Stimulated activated effector memory CD8-positive, alpha-beta T cell treated with anti-CD3 and anti-CD28 coated beads, Interleukin-12 subunit alpha, Interleukin-12 subunit beta, amount 100 ng/mL, for 72 hours (primary cell): ENCODE results near the gene TBCE.
A peak's percentile ranks its signal among the peaks of the same experiment; 100 is the strongest.
"Not testable (repeated sequence)": the region's sequence is repeated elsewhere in the genome, so short reads cannot be mapped to it uniquely, and the experiment has no call there.

ENCODE experiments used
- ATAC-seq: fragments of 150-1000 bp; cut with Tn5 transposase; 2 replicates; pipeline ENCODE4 v1.10.0; 2021
- DNase-seq, 2 donors: peaks; one replicate each; pipeline ENCODE4 v3.0.0; 2021 to 2022; ENCODE audit warnings: low spot score in 2 of 2
- H3K27ac Mint-ChIP-seq: one replicate; pipeline ENCODE4 v1.8.0; 2022; ENCODE audit warnings: mild to moderate bottlenecking, mixed read lengths
- H3K36me3 Mint-ChIP-seq: one replicate; pipeline ENCODE4 v1.8.0; 2022; ENCODE audit warnings: mild to moderate bottlenecking, mixed read lengths
- H3K4me1 Mint-ChIP-seq: one replicate; pipeline ENCODE4 v1.8.0; 2022; ENCODE audit warnings: mixed read lengths
- H3K4me3 Mint-ChIP-seq: one replicate; pipeline ENCODE4 v1.8.0; 2022; ENCODE audit warnings: mild to moderate bottlenecking, mixed read lengths
- H3K9me3 Mint-ChIP-seq: one replicate; pipeline ENCODE4 v1.8.0; 2022; ENCODE audit warnings: mixed read lengths

The TBCE gene

GRCh38 chr1:235448616-235449015, 81.4 kb downstream of the TBCE start:
- ATAC-seq (no peak), DNase-seq (no peak)
- Mint-ChIP-seq H3K4me1 (no peaks in the 10 kb centered on the region), H3K4me3 (no peak overlapping the region), H3K9me3 (no peaks in the 10 kb centered on the region), H3K36me3 (peaks cover 99% of the 10 kb centered on the region), H3K27ac (no peak overlapping the region)

GRCh38 chr1:235450433-235450832, 83.2 kb downstream of the TBCE start:
- Mint-ChIP-seq H3K27ac (peak overlapping the region; percentile 56), H3K36me3 (peaks cover 82% of the 10 kb centered on the region), H3K9me3 (no peaks in the 10 kb centered on the region), H3K4me1 (no peaks in the 10 kb centered on the region), H3K4me3 (no peak overlapping the region)
- DNase-seq (no peak), ATAC-seq (no peak)

- no peak for ATAC-seq
- H3K36me3 Mint-ChIP-seq = peaks cover 77% of the 10 kb centered on the region
- H3K4me3 Mint-ChIP-seq = no peak overlapping the region
Measured at GRCh38 chr1:235450886-235451483, 83.8 kb downstream of the TBCE start.

GRCh38 chr1:235454021-235454420, 86.8 kb downstream of the TBCE start:
- Mint-ChIP-seq H3K27ac (no peak overlapping the region), H3K36me3 (peaks cover 46% of the 10 kb centered on the region), H3K4me1 (no peaks in the 10 kb centered on the region), H3K4me3 (no peak overlapping the region), H3K9me3 (no peaks in the 10 kb centered on the region)
- no peak for ATAC-seq
- DNase-seq = no peak

More at GRCh38 chr1:235450886-235451483, 83.8 kb downstream of the TBCE start:
- no peak for DNase-seq
- Mint-ChIP-seq H3K27ac (peak overlapping the region; percentile 56), H3K9me3 (no peaks in the 10 kb centered on the region), H3K4me1 (no peaks in the 10 kb centered on the region)

- no peak overlapping the region for H3K4me3 Mint-ChIP-seq
- no peak for ATAC-seq
- DNase-seq = no peak
- H3K9me3 Mint-ChIP-seq = no peaks in the 10 kb centered on the region
- no peak overlapping the region for H3K27ac Mint-ChIP-seq
- peaks cover 36% of the 10 kb centered on the region for H3K36me3 Mint-ChIP-seq
- H3K4me1 Mint-ChIP-seq = no peaks in the 10 kb centered on the region
Measured at GRCh38 chr1:235455097-235455496, 87.9 kb downstream of the TBCE start.

GRCh38 chr1:235455823-235456222, 88.6 kb downstream of the TBCE start:
- ATAC-seq (no peak), DNase-seq (no peak)
- Mint-ChIP-seq H3K36me3 (peaks cover 29% of the 10 kb centered on the region), H3K9me3 (no peaks in the 10 kb centered on the region), H3K4me3 (no peak overlapping the region), H3K4me1 (no peaks in the 10 kb centered on the region), H3K27ac (no peak overlapping the region)

GRCh38 chr1:235457856-235458255, 90.6 kb downstream of the TBCE start:
- H3K27ac Mint-ChIP-seq, H3K4me3 Mint-ChIP-seq, DNase-seq, H3K4me1 Mint-ChIP-seq, ATAC-seq, H3K36me3 Mint-ChIP-seq, H3K9me3 Mint-ChIP-seq: not testable (repeated sequence)

- no peak for ATAC-seq
- Mint-ChIP-seq H3K27ac (no peak overlapping the region), H3K36me3 (no peaks in the 10 kb centered on the region), H3K4me1 (peaks cover 7% of the 10 kb centered on the region), H3K4me3 (no peak overlapping the region), H3K9me3 (no peaks in the 10 kb centered on the region)
- no peak for DNase-seq
Measured at GRCh38 chr1:235460770-235461169, 93.5 kb downstream of the TBCE start.

GRCh38 chr1:235461954-235462353, 94.7 kb downstream of the TBCE start:
- H3K9me3 Mint-ChIP-seq = no peaks in the 10 kb centered on the region
- H3K36me3 Mint-ChIP-seq = peaks cover 5% of the 10 kb centered on the region
- ATAC-seq = no peak
- peaks cover 7% of the 10 kb centered on the region for H3K4me1 Mint-ChIP-seq
- DNase-seq = no peak
- no peak overlapping the region for H3K4me3 Mint-ChIP-seq
- peak overlapping the region; percentile 57 for H3K27ac Mint-ChIP-seq

GRCh38 chr1:235462832-235463231, 95.6 kb downstream of the TBCE start:
- not testable (repeated sequence) for H3K4me1 Mint-ChIP-seq, ATAC-seq, DNase-seq, H3K27ac Mint-ChIP-seq, H3K4me3 Mint-ChIP-seq, H3K36me3 Mint-ChIP-seq, H3K9me3 Mint-ChIP-seq

GRCh38 chr1:235465066-235465465, 97.8 kb downstream of the TBCE start:
- H3K27ac Mint-ChIP-seq = no peak overlapping the region
- no peaks in the 10 kb centered on the region for H3K9me3 Mint-ChIP-seq
- no peak for ATAC-seq
- H3K4me1 Mint-ChIP-seq = peaks cover 7% of the 10 kb centered on the region
- peaks cover 14% of the 10 kb centered on the region for H3K36me3 Mint-ChIP-seq
- DNase-seq = no peak
- no peak overlapping the region for H3K4me3 Mint-ChIP-seq

- H3K36me3 Mint-ChIP-seq = peaks cover 27% of the 10 kb centered on the region
- ATAC-seq = no peak
Measured at GRCh38 chr1:235468004-235468403, 100.8 kb downstream of the TBCE start.

GRCh38 chr1:235468970-235469369, 101.7 kb downstream of the TBCE start:
- Mint-ChIP-seq H3K9me3 (no peaks in the 10 kb centered on the region), H3K36me3 (peaks cover 27% of the 10 kb centered on the region), H3K4me1 (no peaks in the 10 kb centered on the region), H3K27ac (no peak overlapping the region), H3K4me3 (no peak overlapping the region)
- ATAC-seq (no peak), DNase-seq (no peak)

More at GRCh38 chr1:235468004-235468403, 100.8 kb downstream of the TBCE start:
- no peak for DNase-seq
- Mint-ChIP-seq H3K4me1 (no peaks in the 10 kb centered on the region), H3K27ac (no peak overlapping the region), H3K9me3 (no peaks in the 10 kb centered on the region), H3K4me3 (no peak overlapping the region)

- H3K4me3 Mint-ChIP-seq, H3K9me3 Mint-ChIP-seq, H3K27ac Mint-ChIP-seq: not testable (repeated sequence)
Measured at GRCh38 chr1:235469897-235470296, 102.7 kb downstream of the TBCE start.

GRCh38 chr1:235470741-235471439, 103.7 kb downstream of the TBCE start:
- DNase-seq (no peak), ATAC-seq (no peak)
- no peaks in the 10 kb centered on the region for H3K9me3 Mint-ChIP-seq
- H3K27ac Mint-ChIP-seq = no peak overlapping the region
- no peak overlapping the region for H3K4me3 Mint-ChIP-seq
- no peaks in the 10 kb centered on the region for H3K4me1 Mint-ChIP-seq
- peaks cover 27% of the 10 kb centered on the region for H3K36me3 Mint-ChIP-seq

More at GRCh38 chr1:235469897-235470296, 102.7 kb downstream of the TBCE start:
- not testable (repeated sequence) for H3K4me1 Mint-ChIP-seq, ATAC-seq, DNase-seq
- H3K36me3 Mint-ChIP-seq = peaks cover 27% of the 10 kb centered on the region

GRCh38 chr1:235473806-235474205, 106.6 kb downstream of the TBCE start:
- DNase-seq (no peak), ATAC-seq (no peak)
- no peak overlapping the region for H3K4me3 Mint-ChIP-seq
- H3K9me3 Mint-ChIP-seq = no peaks in the 10 kb centered on the region
- H3K27ac Mint-ChIP-seq = no peak overlapping the region
- peaks cover 43% of the 10 kb centered on the region for H3K36me3 Mint-ChIP-seq
- no peaks in the 10 kb centered on the region for H3K4me1 Mint-ChIP-seq
